ENCODE data around the gene NEK1.

DNA sequence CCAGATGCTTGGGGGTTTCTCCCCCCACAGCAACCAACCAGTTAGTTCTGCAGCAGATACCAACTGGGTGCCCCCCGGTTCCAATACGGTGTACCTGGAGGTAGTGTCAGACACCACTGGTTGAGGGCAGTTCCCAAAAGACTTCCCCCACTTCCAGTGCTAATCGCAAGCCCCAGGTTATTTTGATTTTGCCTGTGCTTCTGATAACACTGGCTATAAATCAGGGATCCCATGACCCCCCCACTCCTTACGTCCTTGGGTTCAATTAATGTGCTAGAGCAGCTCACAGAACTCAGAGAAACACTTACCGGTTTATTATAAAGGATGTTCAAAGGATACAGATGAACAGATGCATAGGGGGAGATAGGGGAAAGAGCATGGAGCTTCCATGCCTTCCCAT, 13.5 kb upstream of the NEK1 start:
- TF ChIP-seq, protein P1, sequence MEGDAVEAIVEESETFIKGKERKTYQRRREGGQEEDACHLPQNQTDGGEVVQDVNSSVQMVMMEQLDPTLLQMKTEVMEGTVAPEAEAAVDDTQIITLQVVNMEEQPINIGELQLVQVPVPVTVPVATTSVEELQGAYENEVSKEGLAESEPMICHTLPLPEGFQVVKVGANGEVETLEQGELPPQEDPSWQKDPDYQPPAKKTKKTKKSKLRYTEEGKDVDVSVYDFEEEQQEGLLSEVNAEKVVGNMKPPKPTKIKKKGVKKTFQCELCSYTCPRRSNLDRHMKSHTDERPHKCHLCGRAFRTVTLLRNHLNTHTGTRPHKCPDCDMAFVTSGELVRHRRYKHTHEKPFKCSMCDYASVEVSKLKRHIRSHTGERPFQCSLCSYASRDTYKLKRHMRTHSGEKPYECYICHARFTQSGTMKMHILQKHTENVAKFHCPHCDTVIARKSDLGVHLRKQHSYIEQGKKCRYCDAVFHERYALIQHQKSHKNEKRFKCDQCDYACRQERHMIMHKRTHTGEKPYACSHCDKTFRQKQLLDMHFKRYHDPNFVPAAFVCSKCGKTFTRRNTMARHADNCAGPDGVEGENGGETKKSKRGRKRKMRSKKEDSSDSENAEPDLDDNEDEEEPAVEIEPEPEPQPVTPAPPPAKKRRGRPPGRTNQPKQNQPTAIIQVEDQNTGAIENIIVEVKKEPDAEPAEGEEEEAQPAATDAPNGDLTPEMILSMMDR (IDR thresholded peaks at IDR 0.05) = no peak
- TF ChIP-seq POLR2A (IDR thresholded peaks at IDR 0.05) = no peak
- TF ChIP-seq EP300 (IDR thresholded peaks at IDR 0.05) = no peak
